ENCODE results near the gene PER2. TPM values are rescaled to one million over a fixed set of nuclear protein-coding genes. Genes with fewer than 3 reads are reported as not detected.
A peak's percentile ranks its signal among the peaks of the same experiment; 100 is the strongest.

PER2 gene
- total and polyA plus RNA-seq, 2 of the 4 experiments (the other 2 are of a cell fraction), result 1.7 to 3.2 TPM

- DNase-seq (no peak), ATAC-seq (ENCODE audit: low read depth) (no peak)
- Histone ChIP-seq H2BK5ac (ENCODE audit: low read depth, low read length, poor library complexity, severe bottlenecking) (no peak overlapping the region), H3K9me1 (ENCODE audit: insufficient read depth, low read length) (no peaks in the 10 kb centered on the region), H3K4me3 (ENCODE audit: insufficient read depth, low read depth, low read length) (no peak overlapping the region), H3K56ac (ENCODE audit: extremely low read depth, insufficient read depth, low read length) (no peak overlapping the region), H3K18ac (ENCODE audit: low read depth, low read length) (no peak overlapping the region), H2BK15ac (ENCODE audit: low read depth, low read length) (no peak overlapping the region), H3K27me3 (ENCODE audit: control insufficient read depth, insufficient read depth, low read length) (peaks cover 17% of the 10 kb centered on the region), H3K4me2 (ENCODE audit: low read depth, low read length) (no peak overlapping the region), H3K9ac (ENCODE audit: low read depth, low read length) (no peak overlapping the region), H3K79me1 (ENCODE audit: low read depth in 1 of 2, low read length in 2 of 2) (peaks cover 0 to 2% of the 10 kb centered on the region in 2 experiments; a peak in 1 of 4 replicates), H3K9me3 (ENCODE audit: control insufficient read depth, insufficient read depth, low read length) (0 out of 2 replicates have a peak, but pooled peaks cover 2% of the 10 kb centered on the region), H3K4me1 (ENCODE audit: control insufficient read depth, insufficient read depth, low read length) (peaks cover 4% of the 10 kb centered on the region; the same call in 1 of the 2 replicates), H3K4ac (ENCODE audit: low read depth, low read length) (no peak overlapping the region), H3K23ac (ENCODE audit: low read depth, low read length) (peak overlapping the region; percentile 20; the same call in 1 of the 2 replicates), H3K14ac (replicated peaks; ENCODE audit: low read depth, low read length) (no peak overlapping the region), H2BK120ac (ENCODE audit: low read depth, low read length) (no peak overlapping the region), H2BK20ac (ENCODE audit: low read depth, low read length) (no peak overlapping the region), H2AFZ (replicated peaks; ENCODE audit: low read length, poor library complexity) (peak overlapping the region; percentile 33), H3K36me3 (ENCODE audit: control insufficient read depth, insufficient read depth, low read length) (no peaks in the 10 kb centered on the region), H4K8ac (ENCODE audit: low read depth in 2 of 2, low read length in 2 of 2) (no peak overlapping the region), H2AK9ac (replicated peaks; ENCODE audit: low read depth, low read length, poor library complexity) (no peak overlapping the region), H4K91ac (ENCODE audit: insufficient read depth, low read depth, low read length) (no peak overlapping the region), H4K20me1 (ENCODE audit: insufficient read depth, low read length) (no peaks in the 10 kb centered on the region), H4K5ac (ENCODE audit: low read depth, low read length) (no peak overlapping the region), H3K27ac (ENCODE audit: insufficient read depth, low read length) (no peak overlapping the region), H2AK5ac (ENCODE audit: low read depth, low read length) (no peak overlapping the region)
- WGBS, 2 experiments (ENCODE audit: extremely low coverage in 2 of 2, insufficient read length in 1 of 2), result no CpG with 5 or more reads among the region's 5 CpGs
- dilution Hi-C loops (cut with HindIII; ENCODE audit: low sequenced_read_pairs, unreplicated experiment), result no loop called here
- CTCF ChIA-PET, result interaction anchor here (0.5 kb wide), 1 partner anchor 380 kb away, joined by 3 read pairs; no protein-coding TSS in a partner anchor
- no peak for TF ChIP-seq CHD1 (IDR thresholded peaks at IDR 0.05; ENCODE audit: low read depth, low read length)
- TF ChIP-seq MXI1 (IDR thresholded peaks at IDR 0.05; ENCODE audit: borderline replicate concordance, low read depth, low read length), result no peak
- TF ChIP-seq CEBPB (IDR thresholded peaks at IDR 0.05; ENCODE audit: low read depth, low read length), result no peak
- no peak for TF ChIP-seq RCOR1 (IDR thresholded peaks at IDR 0.05; ENCODE audit: insufficient replicate concordance, low read length)
- TF ChIP-seq, protein P1, sequence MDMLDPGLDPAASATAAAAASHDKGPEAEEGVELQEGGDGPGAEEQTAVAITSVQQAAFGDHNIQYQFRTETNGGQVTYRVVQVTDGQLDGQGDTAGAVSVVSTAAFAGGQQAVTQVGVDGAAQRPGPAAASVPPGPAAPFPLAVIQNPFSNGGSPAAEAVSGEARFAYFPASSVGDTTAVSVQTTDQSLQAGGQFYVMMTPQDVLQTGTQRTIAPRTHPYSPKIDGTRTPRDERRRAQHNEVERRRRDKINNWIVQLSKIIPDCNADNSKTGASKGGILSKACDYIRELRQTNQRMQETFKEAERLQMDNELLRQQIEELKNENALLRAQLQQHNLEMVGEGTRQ (IDR thresholded peaks at IDR 0.05; ENCODE audit: low read depth, low read length), result no peak
- in situ Hi-C loops (cut with MboI; ENCODE audit: low sequenced_read_pairs), result no loop called here
- POLR2A ChIA-PET (ENCODE audit: unreplicated experiment), result no interaction called here
- no TSS peak for BruUV-seq (replicated peaks)
- intact Hi-C loops (cut with micrococcal nuclease), result no loop called here
Observed at GRCh38 chr2:238238311-238238765, 50.1 kb downstream of the PER2 start.

Measured in IMR-90 (cell line).